Measurements from ENCODE around the gene KCNT1. TPM values are rescaled to one million over a fixed set of nuclear protein-coding genes. Genes with fewer than 3 reads are reported as not detected.

KCNT1 gene
- total RNA-seq, 1 experiment from 2014 or later, result not detected

GRCh38 chr9:135745686-135746324 is 43.8 kb downstream of the KCNT1 start:
- no peak for DNase-seq (ENCODE audit: low spot score)

GRCh38 chr9:135746565-135746964 is 44.6 kb downstream of the KCNT1 start:
- no peak for DNase-seq (ENCODE audit: low spot score)

GRCh38 chr9:135747311-135747710 is 45.3 kb downstream of the KCNT1 start:
- DNase-seq (ENCODE audit: low spot score), result no peak

GRCh38 chr9:135748676-135749075 is 46.7 kb downstream of the KCNT1 start:
- no peak for DNase-seq (ENCODE audit: low spot score)

- DNase-seq (ENCODE audit: low spot score), result no peak
These were observed 47.4 kb downstream of the KCNT1 start for GRCh38 chr9:135749171-135750045.

GRCh38 chr9:135750786-135751185 is 48.8 kb downstream of the KCNT1 start:
- DNase-seq (ENCODE audit: low spot score), result no peak

- DNase-seq (ENCODE audit: low spot score), result no peak
These were observed 49.5 kb downstream of the KCNT1 start for GRCh38 chr9:135751501-135751900.

GRCh38 chr9:135752281-135753204 is 50.6 kb downstream of the KCNT1 start:
- DNase-seq (ENCODE audit: low spot score), result no peak

GRCh38 chr9:135753391-135754105 is 51.6 kb downstream of the KCNT1 start:
- no peak for DNase-seq (ENCODE audit: low spot score)

- DNase-seq (ENCODE audit: low spot score), result no peak
These were observed 54.6 kb downstream of the KCNT1 start for GRCh38 chr9:135756576-135756975.

- DNase-seq (ENCODE audit: low spot score), result no peak
These were observed 55.4 kb downstream of the KCNT1 start for GRCh38 chr9:135757356-135757755.

GRCh38 chr9:135758056-135758455 is 56.1 kb downstream of the KCNT1 start:
- DNase-seq (ENCODE audit: low spot score), result no peak

- no peak for DNase-seq (ENCODE audit: low spot score)
These were observed 56.9 kb downstream of the KCNT1 start for GRCh38 chr9:135758870-135759269.

GRCh38 chr9:135759676-135760300 is 57.8 kb downstream of the KCNT1 start:
- no peak for DNase-seq (ENCODE audit: low spot score)

GRCh38 chr9:135760465-135760864 is 58.5 kb downstream of the KCNT1 start:
- DNase-seq (ENCODE audit: low spot score), result no peak

- no peak for DNase-seq (ENCODE audit: low spot score)
These were observed 59.3 kb downstream of the KCNT1 start for GRCh38 chr9:135761150-135761844.

- DNase-seq (ENCODE audit: low spot score), result no peak
These were observed 59.8 kb downstream of the KCNT1 start for GRCh38 chr9:135761845-135762168.

- no peak for DNase-seq (ENCODE audit: low spot score)
These were observed 60.9 kb downstream of the KCNT1 start for GRCh38 chr9:135762921-135763320.

- no peak for DNase-seq (ENCODE audit: low spot score)
These were observed 61.9 kb downstream of the KCNT1 start for GRCh38 chr9:135763716-135764446.

- DNase-seq (ENCODE audit: low spot score), result no peak
These were observed 62.7 kb downstream of the KCNT1 start for GRCh38 chr9:135764731-135765130.

All from HT-29 (cell line).